ENCODE results near the gene FIG4. TPM values are rescaled to one million over a fixed set of nuclear protein-coding genes. Genes with fewer than 3 reads are reported as not detected.

The FIG4 gene
- total RNA-seq, 1 donor from 2014 or later: 15.4 TPM

DNA sequence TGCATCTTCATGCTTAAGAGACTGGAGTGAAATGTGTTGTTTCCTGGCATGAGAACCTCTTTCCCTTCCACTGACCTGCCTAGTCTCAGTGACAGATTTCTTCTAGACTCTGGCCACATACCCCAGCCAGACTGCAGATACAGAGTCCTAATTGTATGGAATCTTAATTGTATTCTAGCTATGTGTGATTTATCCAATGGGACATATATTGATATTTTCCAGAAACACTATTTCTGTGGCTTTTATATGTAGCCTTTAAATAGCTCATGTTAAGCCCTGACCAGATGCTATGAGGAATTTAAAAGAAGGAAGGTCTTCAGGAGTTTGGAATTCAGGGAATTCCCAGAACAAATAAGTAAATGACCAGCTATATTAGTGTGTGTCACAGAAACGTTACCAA, 99.0 kb downstream of the FIG4 start:
- Mint-ChIP-seq H3K9me3 (ENCODE audit: unreplicated experiment) (no peaks in the 10 kb centered on the region), H3K27me3 (ENCODE audit: unreplicated experiment) (no peaks in the 10 kb centered on the region), H3K4me1 (ENCODE audit: low read depth, unreplicated experiment) (no peaks in the 10 kb centered on the region), H3K4me3 (ENCODE audit: unreplicated experiment) (no peak overlapping the region), H3K36me3 (ENCODE audit: unreplicated experiment) (no peaks in the 10 kb centered on the region), H3K27ac (ENCODE audit: unreplicated experiment) (no peak overlapping the region)
- DNase-seq: no peak
- TF ChIP-seq, protein P1, sequence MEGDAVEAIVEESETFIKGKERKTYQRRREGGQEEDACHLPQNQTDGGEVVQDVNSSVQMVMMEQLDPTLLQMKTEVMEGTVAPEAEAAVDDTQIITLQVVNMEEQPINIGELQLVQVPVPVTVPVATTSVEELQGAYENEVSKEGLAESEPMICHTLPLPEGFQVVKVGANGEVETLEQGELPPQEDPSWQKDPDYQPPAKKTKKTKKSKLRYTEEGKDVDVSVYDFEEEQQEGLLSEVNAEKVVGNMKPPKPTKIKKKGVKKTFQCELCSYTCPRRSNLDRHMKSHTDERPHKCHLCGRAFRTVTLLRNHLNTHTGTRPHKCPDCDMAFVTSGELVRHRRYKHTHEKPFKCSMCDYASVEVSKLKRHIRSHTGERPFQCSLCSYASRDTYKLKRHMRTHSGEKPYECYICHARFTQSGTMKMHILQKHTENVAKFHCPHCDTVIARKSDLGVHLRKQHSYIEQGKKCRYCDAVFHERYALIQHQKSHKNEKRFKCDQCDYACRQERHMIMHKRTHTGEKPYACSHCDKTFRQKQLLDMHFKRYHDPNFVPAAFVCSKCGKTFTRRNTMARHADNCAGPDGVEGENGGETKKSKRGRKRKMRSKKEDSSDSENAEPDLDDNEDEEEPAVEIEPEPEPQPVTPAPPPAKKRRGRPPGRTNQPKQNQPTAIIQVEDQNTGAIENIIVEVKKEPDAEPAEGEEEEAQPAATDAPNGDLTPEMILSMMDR (IDR thresholded peaks at IDR 0.05; ENCODE audit: partially characterized antibody, unreplicated experiment): no peak

GRCh38 chr6:109791301-109791700, 100.2 kb downstream of the FIG4 start:
- Mint-ChIP-seq H3K4me3 (ENCODE audit: unreplicated experiment) (no peak overlapping the region), H3K27ac (ENCODE audit: unreplicated experiment) (no peak overlapping the region), H3K4me1 (ENCODE audit: low read depth, unreplicated experiment) (no peaks in the 10 kb centered on the region), H3K9me3 (ENCODE audit: unreplicated experiment) (no peaks in the 10 kb centered on the region), H3K36me3 (ENCODE audit: unreplicated experiment) (no peaks in the 10 kb centered on the region), H3K27me3 (ENCODE audit: unreplicated experiment) (no peaks in the 10 kb centered on the region)
- DNase-seq: peak; percentile 34
- TF ChIP-seq, protein P1 (IDR thresholded peaks at IDR 0.05; ENCODE audit: partially characterized antibody, unreplicated experiment): no peak

GRCh38 chr6:109793021-109793420, 101.9 kb downstream of the FIG4 start:
- DNase-seq: no peak
- Mint-ChIP-seq H3K27ac (ENCODE audit: unreplicated experiment) (no peak overlapping the region), H3K9me3 (ENCODE audit: unreplicated experiment) (no peaks in the 10 kb centered on the region), H3K36me3 (ENCODE audit: unreplicated experiment) (no peaks in the 10 kb centered on the region), H3K4me1 (ENCODE audit: low read depth, unreplicated experiment) (no peaks in the 10 kb centered on the region), H3K4me3 (ENCODE audit: unreplicated experiment) (no peak overlapping the region), H3K27me3 (ENCODE audit: unreplicated experiment) (no peaks in the 10 kb centered on the region)
- TF ChIP-seq, protein P1 (IDR thresholded peaks at IDR 0.05; ENCODE audit: partially characterized antibody, unreplicated experiment): no peak

DNA sequence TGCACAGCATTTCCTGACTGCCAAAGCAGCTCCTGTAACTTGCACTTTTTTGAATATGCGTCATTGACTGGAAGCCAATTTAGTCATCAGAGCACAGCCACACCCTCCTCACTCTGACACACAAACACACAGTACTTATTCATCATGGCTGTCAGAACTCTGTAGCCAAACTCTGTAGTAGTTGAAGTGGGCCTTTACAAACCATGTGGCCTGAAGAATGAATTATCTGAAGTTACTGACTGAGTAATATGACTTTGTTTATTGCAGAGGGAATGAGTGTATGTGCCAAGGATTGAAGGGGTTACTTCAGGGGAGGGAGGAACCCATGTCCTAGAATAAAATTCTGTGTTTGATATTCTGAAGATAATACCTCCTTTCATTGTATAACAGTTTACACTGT, 102.7 kb downstream of the FIG4 start:
- Mint-ChIP-seq H3K4me1 (ENCODE audit: low read depth, unreplicated experiment) (no peaks in the 10 kb centered on the region), H3K9me3 (ENCODE audit: unreplicated experiment) (no peaks in the 10 kb centered on the region), H3K27ac (ENCODE audit: unreplicated experiment) (no peak overlapping the region), H3K4me3 (ENCODE audit: unreplicated experiment) (no peak overlapping the region), H3K36me3 (ENCODE audit: unreplicated experiment) (no peaks in the 10 kb centered on the region), H3K27me3 (ENCODE audit: unreplicated experiment) (no peaks in the 10 kb centered on the region)
- no peak for DNase-seq
- TF ChIP-seq, protein P1 (IDR thresholded peaks at IDR 0.05; ENCODE audit: partially characterized antibody, unreplicated experiment): no peak

- TF ChIP-seq, protein P1 (IDR thresholded peaks at IDR 0.05; ENCODE audit: partially characterized antibody, unreplicated experiment): no peak
- Mint-ChIP-seq H3K9me3 (ENCODE audit: unreplicated experiment) (no peaks in the 10 kb centered on the region), H3K4me1 (ENCODE audit: low read depth, unreplicated experiment) (no peaks in the 10 kb centered on the region), H3K36me3 (ENCODE audit: unreplicated experiment) (no peaks in the 10 kb centered on the region), H3K4me3 (ENCODE audit: unreplicated experiment) (no peak overlapping the region), H3K27me3 (ENCODE audit: unreplicated experiment) (no peaks in the 10 kb centered on the region), H3K27ac (ENCODE audit: unreplicated experiment) (no peak overlapping the region)
- DNase-seq: no peak
Observed at GRCh38 chr6:109794201-109794923, 103.3 kb downstream of the FIG4 start.

Data from glutamatergic neuron (in vitro differentiated cells).